H1 (cell line): Measurements from ENCODE around the gene TAF12.

Experiments used
- CTCF ChIP-seq, 3 experiments: IDR thresholded peaks; 1 replicate in 2 of 3; 2 replicates in 1 of 3; pipeline versions ENCODE4 v1.5.1 to v1.6.1; 2011; ENCODE audit warnings: low read length in 3 of 3, mild to moderate bottlenecking in 3 of 3, inconsistent platforms in 2 of 3, low read depth in 1 of 3, moderate library complexity in 1 of 3; ENCODE audit not compliant: insufficient read depth in 1 of 3; ENCODE audit errors: control extremely low read depth in 1 of 3
- EP300 ChIP-seq, 2 experiments: IDR thresholded peaks; 1 replicate in 1 of 2; 2 replicates in 1 of 2; pipeline ENCODE4 v1.6.1; 2011 to 2012; ENCODE audit warnings: low read depth in 2 of 2, low read length in 2 of 2, mild to moderate bottlenecking in 2 of 2, borderline replicate concordance in 1 of 2, inconsistent platforms in 1 of 2, moderate library complexity in 1 of 2
- EZH2 ChIP-seq: fragments of 200-600 bp; sonication (generic); IDR thresholded peaks from 2 replicates; pipeline ENCODE4 v1.7.1; 2012; ENCODE audit warnings: low read depth, mild to moderate bottlenecking, moderate library complexity, low read length, inconsistent platforms; ENCODE audit not compliant: severe bottlenecking
- JUN ChIP-seq: IDR thresholded peaks from 2 replicates; pipeline ENCODE4 v1.6.1; 2011; ENCODE audit warnings: low read depth, mild to moderate bottlenecking, improper control_type of control experiment, low read length
- JUND ChIP-seq: IDR thresholded peaks from 2 replicates; pipeline ENCODE4 v1.6.1; 2011; ENCODE audit warnings: mild to moderate bottlenecking, improper control_type of control experiment, low read length
- RAD21 ChIP-seq, 2 experiments: IDR thresholded peaks in 1 of 2; conservative IDR thresholded peaks in 1 of 2; 2 replicates each; pipeline ENCODE4 v1.6.1; 2011; ENCODE audit warnings: low read depth in 2 of 2, low read length in 2 of 2, improper control_type of control experiment in 1 of 2, inconsistent platforms in 1 of 2, mild to moderate bottlenecking in 1 of 2, moderate library complexity in 1 of 2
- SIN3A ChIP-seq, 2 experiments: IDR thresholded peaks in 1 of 2; conservative IDR thresholded peaks in 1 of 2; 2 replicates each; pipeline ENCODE4 v1.6.1; 2011 to 2012; ENCODE audit warnings: low read length in 2 of 2, improper control_type of control experiment in 1 of 2, low read depth in 1 of 2, mild to moderate bottlenecking in 1 of 2

- TF ChIP-seq RAD21 (IDR thresholded peaks at IDR 0.05 in 1 of 2, conservative IDR thresholded peaks at IDR 0.05 in 1 of 2; ENCODE audit: low read depth in 2 of 2, low read length in 2 of 2) (no peak), EP300 (IDR thresholded peaks at IDR 0.05; ENCODE audit: borderline replicate concordance in 1 of 2, low read depth in 2 of 2, low read length in 2 of 2) (no peak), EZH2 (no peak), JUND (no peak), SIN3A (conservative IDR thresholded peaks at IDR 0.05 in 1 of 2, IDR thresholded peaks at IDR 0.05 in 1 of 2; ENCODE audit: low read depth in 1 of 2, low read length in 2 of 2) (no peak), CTCF (IDR thresholded peaks at IDR 0.05; ENCODE audit: control extremely low read depth in 1 of 3, insufficient read depth in 1 of 3, low read depth in 1 of 3, low read length in 3 of 3) (no peak), JUN (no peak)
These were observed 29.7 kb downstream of the TAF12 start for GRCh38 chr1:28613175-28613574.
